Brain microvascular endothelial cell (primary cell): ENCODE data around the gene PLPP3.

Source experiments
- DNase-seq: peaks from one replicate; pipeline ENCODE4 v3.0.0-alpha.2; 2020
- H3K27ac ChIP-seq: fragments of 250-450 bp; sonication (Bioruptor Pico); 2 replicates; pipeline ENCODE4 v1.5.1; 2020; ENCODE audit warnings: mild to moderate bottlenecking, moderate library complexity
- H3K27me3 ChIP-seq: fragments of 250-450 bp; sonication (Bioruptor Pico); replicated peaks from 2 replicates; pipeline ENCODE4 v1.5.1; 2020; ENCODE audit warnings: mild to moderate bottlenecking
- H3K36me3 ChIP-seq: fragments of 250-450 bp; sonication (Bioruptor Pico); replicated peaks from 2 replicates; pipeline ENCODE4 v1.5.1; 2020; ENCODE audit warnings: mild to moderate bottlenecking
- H3K4me3 ChIP-seq: 2 replicates; pipeline ENCODE4 v1.5.1; 2011; ENCODE audit warnings: low read depth, mild to moderate bottlenecking, control low read depth, low read length, moderate library complexity
- CTCF ChIP-seq: IDR thresholded peaks from 2 replicates; pipeline ENCODE4 v1.5.1; 2011; ENCODE audit warnings: low read depth, mild to moderate bottlenecking, moderate library complexity, low read length, control low read depth, inconsistent platforms; ENCODE audit errors: missing control alignments
- in situ Hi-C: cut with HindIII; loops from 2 replicates; pipeline ENCODE4 v1.10.0; 2017; ENCODE audit warnings: low sequenced_read_pairs, low pct_ligation_motif_present

The PLPP3 gene

GRCh38 chr1:56557746-56558145 is 21.6 kb downstream of the PLPP3 start:
- Histone ChIP-seq H3K4me3 (no peak overlapping the region), H3K36me3 (no peaks in the 10 kb centered on the region), H3K27ac (no peak overlapping the region), H3K27me3 (no peaks in the 10 kb centered on the region)
- DNase-seq: no peak
- TF ChIP-seq CTCF: no peak
- in situ Hi-C loops: no loop called here

GRCh38 chr1:56555448-56555847 is 23.9 kb downstream of the PLPP3 start:
- H3K4me3 ChIP-seq: no peak overlapping the region
- no peak for DNase-seq
- H3K36me3 ChIP-seq: no peaks in the 10 kb centered on the region
- in situ Hi-C loops: no loop called here
- TF ChIP-seq CTCF: no peak
- H3K27me3 ChIP-seq: no peaks in the 10 kb centered on the region
- no peak overlapping the region for H3K27ac ChIP-seq

GRCh38 chr1:56553046-56553445 is 26.3 kb downstream of the PLPP3 start:
- Histone ChIP-seq H3K36me3 (no peaks in the 10 kb centered on the region), H3K27ac (no peak overlapping the region), H3K4me3 (no peak overlapping the region), H3K27me3 (no peaks in the 10 kb centered on the region)
- no peak for DNase-seq
- no peak for TF ChIP-seq CTCF
- in situ Hi-C loops: no loop called here

- no peak for DNase-seq
- in situ Hi-C loops: no loop called here
- H3K27me3 ChIP-seq: no peaks in the 10 kb centered on the region
- no peak for TF ChIP-seq CTCF
- H3K27ac ChIP-seq: no peak overlapping the region
- H3K4me3 ChIP-seq: no peak overlapping the region
- no peaks in the 10 kb centered on the region for H3K36me3 ChIP-seq
These were observed 27.0 kb downstream of the PLPP3 start for GRCh38 chr1:56552349-56552748.

- Histone ChIP-seq H3K36me3 (no peaks in the 10 kb centered on the region), H3K27me3 (no peaks in the 10 kb centered on the region), H3K4me3 (no peak overlapping the region), H3K27ac (no peak overlapping the region)
- in situ Hi-C loops: no loop called here
- no peak for TF ChIP-seq CTCF
- no peak for DNase-seq
These were observed 27.7 kb downstream of the PLPP3 start for GRCh38 chr1:56551691-56552090.

- H3K27ac ChIP-seq: no peak overlapping the region
- H3K27me3 ChIP-seq: no peaks in the 10 kb centered on the region
- no peak for TF ChIP-seq CTCF
- H3K4me3 ChIP-seq: no peak overlapping the region
- DNase-seq: no peak
- no peaks in the 10 kb centered on the region for H3K36me3 ChIP-seq
- in situ Hi-C loops: no loop called here
These were observed 28.5 kb downstream of the PLPP3 start for GRCh38 chr1:56550859-56551188.
